M059J (cell line): ENCODE data around the gene ZNF662. TPM values are rescaled to one million over a fixed set of nuclear protein-coding genes. Genes with fewer than 3 reads are reported as not detected.

ENCODE experiments used
- DNase-seq: peaks from one replicate; pipeline ENCODE4 v3.0.0-alpha.2; 2012; ENCODE audit warnings: low read depth
- total RNA-seq: library from RNA; depleted of rRNA; stranded (reverse); fragments of >200 nt; shearing (Covaris generic); gene quantifications from 2 replicates; pipeline ENCODE4 v1.2.3, GENCODE V29; 2014

Gene ZNF662
- total RNA-seq, 1 experiment from 2014 or later: 0.20 TPM

- no peak for DNase-seq
Measured at GRCh38 chr3:42886294-42886822, 19.6 kb upstream of the ZNF662 start.

GRCh38 chr3:42887084-42887483, 18.9 kb upstream of the ZNF662 start:
- DNase-seq: no peak

- DNase-seq: no peak
Measured at GRCh38 chr3:42891042-42891441, 14.9 kb upstream of the ZNF662 start.

GRCh38 chr3:42892169-42892568, 13.8 kb upstream of the ZNF662 start:
- no peak for DNase-seq

GRCh38 chr3:42892807-42893206, 13.1 kb upstream of the ZNF662 start:
- DNase-seq: no peak

- no peak for DNase-seq
Measured at GRCh38 chr3:42894698-42895579, 11.0 kb upstream of the ZNF662 start.

GRCh38 chr3:42895580-42895868, 10.4 kb upstream of the ZNF662 start:
- peak; percentile 32 for DNase-seq

- DNase-seq: no peak
Measured at GRCh38 chr3:42898896-42899675, 6.9 kb upstream of the ZNF662 start.

- peak; percentile 6 for DNase-seq
Measured at GRCh38 chr3:42900226-42901072, 5.5 kb upstream of the ZNF662 start.

- peak; percentile 45 for DNase-seq
Measured at GRCh38 chr3:42901073-42901415, 4.9 kb upstream of the ZNF662 start.

GRCh38 chr3:42902257-42902656, 3.7 kb upstream of the ZNF662 start:
- DNase-seq: no peak

GRCh38 chr3:42904076-42904475, 1.9 kb upstream of the ZNF662 start:
- no peak for DNase-seq

GRCh38 chr3:42905740-42906069, 237 bp upstream of the ZNF662 start:
- no peak for DNase-seq

GRCh38 chr3:42906848-42907183, 874 bp downstream of the ZNF662 start:
- DNase-seq: no peak

GRCh38 chr3:42908675-42909074, 2.7 kb downstream of the ZNF662 start:
- DNase-seq: no peak

GRCh38 chr3:42911551-42911950, 5.6 kb downstream of the ZNF662 start:
- DNase-seq: no peak

- no peak for DNase-seq
Measured at GRCh38 chr3:42914771-42915515, 9.0 kb downstream of the ZNF662 start.

GRCh38 chr3:42923606-42924005, 17.7 kb downstream of the ZNF662 start:
- peak; percentile 32 for DNase-seq

- DNase-seq: no peak
Measured at GRCh38 chr3:42926310-42926709, 20.4 kb downstream of the ZNF662 start.

GRCh38 chr3:42934111-42934510, 28.2 kb downstream of the ZNF662 start:
- no peak for DNase-seq

GRCh38 chr3:42934910-42935309, 29.0 kb downstream of the ZNF662 start:
- DNase-seq: no peak

GRCh38 chr3:42935472-42935871, 29.5 kb downstream of the ZNF662 start:
- no peak for DNase-seq
